ENCODE measurements around the gene STRN.

Gene STRN

GRCh38 chr2:36965751-36966369, 476 bp downstream of the STRN start:
- peaks cover 4% of the 10 kb centered on the region for H3K9me3 Mint-ChIP-seq
- peaks cover 55% of the 10 kb centered on the region for H3K4me1 Mint-ChIP-seq
- H3K36me3 Mint-ChIP-seq (ENCODE audit: low read depth), result no peaks in the 10 kb centered on the region
- TF ChIP-seq, protein P1, sequence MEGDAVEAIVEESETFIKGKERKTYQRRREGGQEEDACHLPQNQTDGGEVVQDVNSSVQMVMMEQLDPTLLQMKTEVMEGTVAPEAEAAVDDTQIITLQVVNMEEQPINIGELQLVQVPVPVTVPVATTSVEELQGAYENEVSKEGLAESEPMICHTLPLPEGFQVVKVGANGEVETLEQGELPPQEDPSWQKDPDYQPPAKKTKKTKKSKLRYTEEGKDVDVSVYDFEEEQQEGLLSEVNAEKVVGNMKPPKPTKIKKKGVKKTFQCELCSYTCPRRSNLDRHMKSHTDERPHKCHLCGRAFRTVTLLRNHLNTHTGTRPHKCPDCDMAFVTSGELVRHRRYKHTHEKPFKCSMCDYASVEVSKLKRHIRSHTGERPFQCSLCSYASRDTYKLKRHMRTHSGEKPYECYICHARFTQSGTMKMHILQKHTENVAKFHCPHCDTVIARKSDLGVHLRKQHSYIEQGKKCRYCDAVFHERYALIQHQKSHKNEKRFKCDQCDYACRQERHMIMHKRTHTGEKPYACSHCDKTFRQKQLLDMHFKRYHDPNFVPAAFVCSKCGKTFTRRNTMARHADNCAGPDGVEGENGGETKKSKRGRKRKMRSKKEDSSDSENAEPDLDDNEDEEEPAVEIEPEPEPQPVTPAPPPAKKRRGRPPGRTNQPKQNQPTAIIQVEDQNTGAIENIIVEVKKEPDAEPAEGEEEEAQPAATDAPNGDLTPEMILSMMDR (IDR thresholded peaks at IDR 0.05), result no peak
- H3K4me3 Mint-ChIP-seq, result peak overlapping the region; percentile 97
- DNase-seq, result peak; percentile 75
- H3K27ac Mint-ChIP-seq, result peak overlapping the region; percentile 97
- H3K27me3 Mint-ChIP-seq (ENCODE audit: low read depth, poor library complexity), result peaks cover 6% of the 10 kb centered on the region

DNA sequence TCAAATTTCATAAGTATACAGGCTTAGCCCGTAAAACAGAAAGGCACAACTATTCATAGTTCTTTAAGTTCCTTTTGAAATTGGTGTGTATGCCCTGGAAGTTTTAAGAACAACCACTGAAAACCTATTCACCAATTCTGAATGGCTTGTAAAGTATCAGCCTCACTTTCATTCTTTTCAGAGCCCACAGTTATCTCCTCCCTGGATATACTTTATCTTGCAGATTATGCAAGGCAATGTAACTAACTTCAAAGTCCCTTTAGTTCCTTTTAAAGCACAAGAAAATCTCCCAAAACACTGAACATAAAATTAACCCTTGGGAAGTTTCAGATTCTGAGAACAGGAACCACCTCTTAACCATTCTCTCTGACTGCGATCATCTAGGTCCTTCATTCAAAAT, 1.1 kb downstream of the STRN start:
- H3K36me3 Mint-ChIP-seq (ENCODE audit: low read depth), result no peaks in the 10 kb centered on the region
- DNase-seq, result no peak
- H3K27ac Mint-ChIP-seq, result peak overlapping the region; percentile 97
- peaks cover 55% of the 10 kb centered on the region for H3K4me1 Mint-ChIP-seq
- TF ChIP-seq, protein P1 (IDR thresholded peaks at IDR 0.05), result no peak
- peaks cover 2% of the 10 kb centered on the region for H3K9me3 Mint-ChIP-seq
- peaks cover 6% of the 10 kb centered on the region for H3K27me3 Mint-ChIP-seq (ENCODE audit: low read depth, poor library complexity)
- H3K4me3 Mint-ChIP-seq, result peak overlapping the region; percentile 97

GRCh38 chr2:36964496-36965058, 1.8 kb downstream of the STRN start:
- H3K36me3 Mint-ChIP-seq (ENCODE audit: low read depth), result no peaks in the 10 kb centered on the region
- H3K4me1 Mint-ChIP-seq, result peaks cover 55% of the 10 kb centered on the region
- no peak for DNase-seq
- TF ChIP-seq, protein P1 (IDR thresholded peaks at IDR 0.05), result no peak
- H3K27ac Mint-ChIP-seq, result no peak overlapping the region
- H3K4me3 Mint-ChIP-seq, result peak overlapping the region; percentile 97
- H3K27me3 Mint-ChIP-seq (ENCODE audit: low read depth, poor library complexity), result peaks cover 6% of the 10 kb centered on the region
- no peaks in the 10 kb centered on the region for H3K9me3 Mint-ChIP-seq

DNA sequence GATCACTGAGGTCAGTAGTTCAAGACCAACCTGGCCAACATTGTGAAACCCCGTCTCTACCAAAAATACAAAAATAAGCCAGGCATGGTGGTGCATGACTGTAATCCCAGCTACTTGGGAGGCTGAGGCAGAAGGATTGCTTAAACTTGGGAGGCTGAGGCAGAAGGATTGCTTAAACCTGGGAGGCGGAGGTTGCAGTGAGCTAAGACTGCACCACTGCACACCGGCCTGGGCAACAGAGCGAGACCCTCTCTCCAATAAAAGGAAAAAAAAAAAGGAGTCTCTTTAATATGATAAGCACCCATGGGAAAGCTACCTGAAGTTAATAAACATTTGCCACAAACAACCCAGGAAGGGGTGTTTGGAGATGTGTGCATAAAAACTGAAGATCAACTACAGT, 2.6 kb downstream of the STRN start:
- DNase-seq, result no peak
- Mint-ChIP-seq H3K4me3 (no peak overlapping the region), H3K9me3 (no peaks in the 10 kb centered on the region), H3K4me1 (peaks cover 54% of the 10 kb centered on the region), H3K27me3 (ENCODE audit: low read depth, poor library complexity) (peaks cover 6% of the 10 kb centered on the region), H3K27ac (no peak overlapping the region), H3K36me3 (ENCODE audit: low read depth) (no peaks in the 10 kb centered on the region)
- TF ChIP-seq, protein P1 (IDR thresholded peaks at IDR 0.05), result no peak

- no peak overlapping the region for H3K27ac Mint-ChIP-seq
- H3K4me1 Mint-ChIP-seq, result peaks cover 48% of the 10 kb centered on the region
- TF ChIP-seq, protein P1 (IDR thresholded peaks at IDR 0.05), result no peak
- H3K27me3 Mint-ChIP-seq (ENCODE audit: low read depth, poor library complexity), result peaks cover 4% of the 10 kb centered on the region
- DNase-seq, result no peak
- no peaks in the 10 kb centered on the region for H3K9me3 Mint-ChIP-seq
- H3K4me3 Mint-ChIP-seq, result no peak overlapping the region
- peaks cover 6% of the 10 kb centered on the region for H3K36me3 Mint-ChIP-seq (ENCODE audit: low read depth)
Observed at GRCh38 chr2:36963106-36963505, 3.2 kb downstream of the STRN start.

GRCh38 chr2:36960773-36961172, 5.6 kb downstream of the STRN start:
- H3K4me3 Mint-ChIP-seq, result no peak overlapping the region
- H3K9me3 Mint-ChIP-seq, result no peaks in the 10 kb centered on the region
- H3K36me3 Mint-ChIP-seq (ENCODE audit: low read depth), result peaks cover 8% of the 10 kb centered on the region
- peaks cover 34% of the 10 kb centered on the region for H3K4me1 Mint-ChIP-seq
- no peak for DNase-seq
- no peak overlapping the region for H3K27ac Mint-ChIP-seq
- H3K27me3 Mint-ChIP-seq (ENCODE audit: low read depth, poor library complexity), result no peaks in the 10 kb centered on the region
- TF ChIP-seq, protein P1 (IDR thresholded peaks at IDR 0.05), result no peak

Data from nephron progenitor cell (in vitro differentiated cells).